IPS-18a (cell line): ENCODE results near the gene RAB36.

Source experiments
- H3K27ac ChIP-seq: one replicate; pipeline ENCODE4 v1.5.1; 2013; ENCODE audit warnings: low read length
- H3K27me3 ChIP-seq: one replicate; pipeline ENCODE4 v1.6.1; 2013; ENCODE audit warnings: mild to moderate bottlenecking, low read length; ENCODE audit not compliant: control insufficient read depth, insufficient read depth
- H3K36me3 ChIP-seq: one replicate; pipeline ENCODE4 v1.6.1; 2013; ENCODE audit warnings: low read depth, low read length; ENCODE audit not compliant: control insufficient read depth
- H3K4me1 ChIP-seq: one replicate; pipeline ENCODE4 v1.6.1; 2013; ENCODE audit warnings: low read depth, low read length; ENCODE audit not compliant: control insufficient read depth
- H3K4me3 ChIP-seq: one replicate; pipeline ENCODE4 v1.5.1; 2013; ENCODE audit warnings: low read length
- H3K9ac ChIP-seq: one replicate; pipeline ENCODE4 v1.6.1; 2013; ENCODE audit warnings: mild to moderate bottlenecking, low read length, moderate library complexity
- H3K9me3 ChIP-seq: one replicate; pipeline ENCODE4 v1.6.1; 2013; ENCODE audit warnings: low read depth, low read length; ENCODE audit not compliant: control insufficient read depth

Gene RAB36

GRCh38 chr22:23124611-23125511 lies 20.4 kb upstream of the RAB36 start:
- H3K9me3 ChIP-seq = no peaks in the 10 kb centered on the region
- no peak overlapping the region for H3K27ac ChIP-seq
- no peak overlapping the region for H3K4me3 ChIP-seq
- no peaks in the 10 kb centered on the region for H3K36me3 ChIP-seq
- H3K27me3 ChIP-seq = no peaks in the 10 kb centered on the region
- no peaks in the 10 kb centered on the region for H3K4me1 ChIP-seq
- no peak overlapping the region for H3K9ac ChIP-seq

DNA sequence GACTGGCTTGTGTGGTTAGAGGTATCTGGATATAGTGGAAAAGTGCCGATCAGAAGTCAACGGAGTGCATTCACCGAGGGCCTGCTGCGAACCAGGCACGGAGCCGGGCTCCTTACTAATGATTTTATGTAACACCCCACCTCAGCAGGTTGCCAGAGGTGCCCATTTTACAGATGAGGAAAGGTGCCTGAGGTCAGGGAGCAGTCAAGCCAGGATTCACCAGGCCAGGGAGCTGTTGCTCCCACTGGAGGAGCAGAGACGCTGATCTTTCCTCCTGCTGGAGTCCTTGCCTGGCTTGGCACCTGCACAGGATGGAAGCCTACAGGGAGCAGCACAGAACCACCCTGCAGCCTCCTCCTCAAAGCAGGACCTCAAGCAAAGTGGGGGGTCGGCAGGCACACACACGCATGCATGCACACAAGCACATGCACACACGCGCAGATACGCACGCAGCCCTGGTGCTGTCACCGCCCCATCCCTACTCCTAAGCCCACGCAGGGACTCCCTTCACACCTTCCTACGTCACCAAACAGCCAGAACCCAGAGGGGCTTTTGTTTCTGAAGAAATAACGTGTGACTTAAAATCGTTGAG lies 19.7 kb upstream of the RAB36 start:
- Histone ChIP-seq H3K27ac (no peak overlapping the region), H3K9ac (no peak overlapping the region), H3K27me3 (no peaks in the 10 kb centered on the region)

GRCh38 chr22:23126165-23127054 lies 18.9 kb upstream of the RAB36 start:
- H3K27ac ChIP-seq = no peak overlapping the region
- H3K4me1 ChIP-seq = no peaks in the 10 kb centered on the region
- no peaks in the 10 kb centered on the region for H3K27me3 ChIP-seq

More for the DNA sequence above, 19.7 kb upstream of the RAB36 start:
- H3K36me3 ChIP-seq = no peaks in the 10 kb centered on the region
- no peaks in the 10 kb centered on the region for H3K9me3 ChIP-seq
- H3K4me1 ChIP-seq = no peaks in the 10 kb centered on the region
- no peak overlapping the region for H3K4me3 ChIP-seq

DNA sequence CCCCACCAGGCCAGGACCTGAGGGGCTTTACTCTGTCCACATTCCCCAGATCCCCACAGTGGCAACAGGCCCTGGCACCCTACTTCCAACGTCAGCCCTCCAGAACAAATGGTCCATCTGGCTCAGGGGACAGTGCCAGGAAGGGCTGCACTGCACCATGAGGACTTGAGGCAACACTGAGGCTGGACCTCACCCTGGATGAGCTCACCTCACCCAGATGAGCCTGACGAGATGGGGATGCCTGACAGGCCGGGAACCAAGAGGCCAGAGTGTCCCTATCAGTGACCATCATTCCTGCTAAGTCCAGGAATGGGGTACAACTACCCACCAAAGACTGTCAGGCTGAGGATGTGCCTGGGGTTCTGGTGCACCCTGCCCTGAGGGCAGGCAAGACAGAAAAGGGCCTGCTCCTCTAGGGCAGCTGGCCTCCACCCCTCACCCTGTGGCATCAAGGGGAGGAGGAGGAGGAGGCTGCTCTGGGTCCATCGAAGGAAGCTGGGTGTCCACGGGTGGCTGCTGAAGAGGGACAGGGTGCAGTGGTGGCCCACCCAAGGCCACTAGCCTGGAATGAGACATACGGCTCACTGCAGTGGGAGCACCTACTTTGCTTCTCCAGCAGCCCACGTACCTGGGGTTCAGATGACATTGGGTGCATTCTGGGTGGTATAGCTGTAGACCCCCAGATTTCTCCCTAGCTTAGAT lies 18.1 kb upstream of the RAB36 start:
- Histone ChIP-seq H3K27ac (no peak overlapping the region), H3K36me3 (no peaks in the 10 kb centered on the region), H3K4me1 (no peaks in the 10 kb centered on the region), H3K27me3 (no peaks in the 10 kb centered on the region), H3K9me3 (no peaks in the 10 kb centered on the region), H3K9ac (no peak overlapping the region), H3K4me3 (no peak overlapping the region)

More at GRCh38 chr22:23126165-23127054, 18.9 kb upstream of the RAB36 start:
- H3K36me3 ChIP-seq = no peaks in the 10 kb centered on the region
- no peak overlapping the region for H3K4me3 ChIP-seq
- H3K9ac ChIP-seq = no peak overlapping the region
- H3K9me3 ChIP-seq = no peaks in the 10 kb centered on the region

DNA sequence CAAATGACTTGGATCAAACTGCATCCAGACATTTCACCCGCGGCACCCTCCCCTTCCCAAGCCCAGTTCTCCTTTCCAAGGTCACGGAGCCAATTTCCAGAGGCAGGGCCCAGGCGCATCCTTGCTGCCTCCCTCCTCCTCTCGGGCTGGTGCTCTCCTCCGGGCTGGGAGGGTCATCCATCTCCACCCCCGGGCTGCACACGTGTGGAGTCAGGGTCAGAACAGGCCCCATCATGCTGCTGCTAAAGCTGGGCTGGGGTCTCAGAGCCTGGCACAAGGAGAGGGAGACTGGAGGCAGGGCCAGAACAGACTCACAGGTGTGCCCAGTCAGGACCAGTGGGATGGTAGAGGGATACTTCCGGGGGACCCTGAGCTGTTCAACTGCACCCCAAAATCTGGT lies 17.5 kb upstream of the RAB36 start:
- Histone ChIP-seq H3K9me3 (no peaks in the 10 kb centered on the region), H3K9ac (no peak overlapping the region), H3K27ac (no peak overlapping the region), H3K4me3 (no peak overlapping the region), H3K36me3 (no peaks in the 10 kb centered on the region), H3K27me3 (no peaks in the 10 kb centered on the region), H3K4me1 (no peaks in the 10 kb centered on the region)

- no peak overlapping the region for H3K9ac ChIP-seq
- H3K4me1 ChIP-seq = no peaks in the 10 kb centered on the region
- no peaks in the 10 kb centered on the region for H3K36me3 ChIP-seq
These were observed 16.8 kb upstream of the RAB36 start for GRCh38 chr22:23128269-23129108.

DNA sequence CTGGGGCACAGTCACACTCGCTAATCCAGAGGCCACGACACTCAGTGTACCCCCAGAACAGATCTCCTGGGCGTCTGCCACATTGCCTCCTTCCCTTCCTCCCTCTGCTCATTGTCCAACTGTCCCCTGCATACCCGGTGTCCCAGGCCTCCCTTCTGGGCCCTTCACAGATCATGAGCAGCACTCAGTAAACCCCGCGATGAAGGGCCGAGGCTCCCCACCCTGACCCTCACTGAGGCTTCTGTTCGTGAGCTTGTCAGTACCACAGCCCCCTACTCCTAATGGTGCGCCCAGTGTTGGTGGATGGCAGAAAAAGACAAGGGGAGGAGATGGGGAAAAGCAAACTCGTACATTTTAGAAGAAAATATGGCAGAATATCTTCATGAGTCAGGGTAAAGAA lies 16.1 kb upstream of the RAB36 start:
- Histone ChIP-seq H3K27me3 (no peaks in the 10 kb centered on the region), H3K4me3 (no peak overlapping the region), H3K9ac (no peak overlapping the region)

More at GRCh38 chr22:23128269-23129108, 16.8 kb upstream of the RAB36 start:
- H3K4me3 ChIP-seq = no peak overlapping the region
- H3K9me3 ChIP-seq = no peaks in the 10 kb centered on the region
- no peaks in the 10 kb centered on the region for H3K27me3 ChIP-seq
- no peak overlapping the region for H3K27ac ChIP-seq

DNA sequence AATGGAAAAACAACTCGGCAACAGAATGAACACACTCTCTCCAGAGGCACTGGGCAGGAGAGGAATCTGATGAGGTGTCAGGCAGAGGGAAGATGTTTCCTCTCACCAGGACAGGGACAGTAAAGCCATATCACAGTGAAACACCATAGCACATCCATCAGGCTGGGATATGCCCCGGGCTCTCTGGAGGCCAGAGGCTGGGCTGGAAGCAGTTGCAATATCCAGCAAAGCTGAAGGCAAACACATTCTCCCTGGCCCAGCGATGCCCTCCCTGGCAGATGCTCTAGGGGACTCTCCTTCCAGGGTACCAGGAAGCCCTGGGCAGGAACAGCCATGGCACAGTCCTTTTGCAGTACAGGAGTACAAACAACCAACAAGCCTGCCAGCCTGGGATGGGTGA lies 14.6 kb upstream of the RAB36 start:
- no peaks in the 10 kb centered on the region for H3K9me3 ChIP-seq
- no peak overlapping the region for H3K9ac ChIP-seq
- H3K4me3 ChIP-seq = no peak overlapping the region
- H3K27me3 ChIP-seq = no peaks in the 10 kb centered on the region
- H3K36me3 ChIP-seq = no peaks in the 10 kb centered on the region
- H3K4me1 ChIP-seq = peaks cover 3% of the 10 kb centered on the region
- H3K27ac ChIP-seq = no peak overlapping the region

More for the DNA sequence above, 16.1 kb upstream of the RAB36 start:
- Histone ChIP-seq H3K9me3 (no peaks in the 10 kb centered on the region), H3K27ac (no peak overlapping the region), H3K36me3 (no peaks in the 10 kb centered on the region), H3K4me1 (no peaks in the 10 kb centered on the region)

GRCh38 chr22:23131931-23132330 lies 13.3 kb upstream of the RAB36 start:
- Histone ChIP-seq H3K9ac (no peak overlapping the region), H3K4me1 (peaks cover 3% of the 10 kb centered on the region), H3K36me3 (no peaks in the 10 kb centered on the region), H3K27ac (no peak overlapping the region), H3K27me3 (no peaks in the 10 kb centered on the region), H3K4me3 (no peak overlapping the region), H3K9me3 (no peaks in the 10 kb centered on the region)

DNA sequence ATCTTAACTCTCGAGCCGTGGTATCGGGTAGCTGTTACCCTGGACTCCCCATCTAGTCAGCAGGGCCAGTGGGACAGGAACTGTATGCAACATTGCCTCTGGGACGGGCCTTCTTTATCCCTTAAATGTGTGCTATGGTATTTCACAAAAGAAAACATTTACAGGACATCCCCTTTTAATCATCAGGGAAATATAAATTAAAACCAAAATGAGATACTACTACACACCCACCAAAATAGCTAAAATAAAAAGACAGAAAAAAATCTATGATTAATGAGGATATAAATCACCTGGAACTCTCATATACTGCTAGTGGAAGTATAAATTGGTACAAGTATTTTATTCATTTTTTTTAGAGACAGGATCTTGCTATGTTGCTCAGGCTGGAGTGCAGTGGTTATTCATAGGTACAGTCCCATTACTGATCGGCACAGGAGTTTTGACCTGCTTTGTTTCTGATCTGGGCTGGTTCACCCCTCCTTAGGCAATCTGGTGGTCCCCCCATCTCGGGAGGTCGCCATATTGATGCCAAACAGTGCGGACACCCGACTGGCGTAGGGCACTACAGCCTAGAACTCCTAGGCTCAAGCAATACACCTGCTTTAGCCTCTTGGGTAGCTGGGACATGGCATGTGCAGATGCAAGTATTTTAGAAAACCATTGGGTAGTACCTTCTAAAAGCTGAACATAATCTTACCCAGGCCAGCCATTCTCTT lies 12.7 kb upstream of the RAB36 start:
- peaks cover 3% of the 10 kb centered on the region for H3K4me1 ChIP-seq
- H3K4me3 ChIP-seq = no peak overlapping the region
- H3K27ac ChIP-seq = no peak overlapping the region
- no peaks in the 10 kb centered on the region for H3K9me3 ChIP-seq
- H3K36me3 ChIP-seq = no peaks in the 10 kb centered on the region
- H3K27me3 ChIP-seq = no peaks in the 10 kb centered on the region
- H3K9ac ChIP-seq = no peak overlapping the region
